ENCODE data around the gene SPDYE5. TPM values are rescaled to one million over a fixed set of nuclear protein-coding genes. Genes with fewer than 3 reads are reported as not detected.
"Not testable (repeated sequence)": the region's sequence is repeated elsewhere in the genome, so short reads cannot be mapped to it uniquely, and the experiment has no call there.

Gene SPDYE5, protein sequence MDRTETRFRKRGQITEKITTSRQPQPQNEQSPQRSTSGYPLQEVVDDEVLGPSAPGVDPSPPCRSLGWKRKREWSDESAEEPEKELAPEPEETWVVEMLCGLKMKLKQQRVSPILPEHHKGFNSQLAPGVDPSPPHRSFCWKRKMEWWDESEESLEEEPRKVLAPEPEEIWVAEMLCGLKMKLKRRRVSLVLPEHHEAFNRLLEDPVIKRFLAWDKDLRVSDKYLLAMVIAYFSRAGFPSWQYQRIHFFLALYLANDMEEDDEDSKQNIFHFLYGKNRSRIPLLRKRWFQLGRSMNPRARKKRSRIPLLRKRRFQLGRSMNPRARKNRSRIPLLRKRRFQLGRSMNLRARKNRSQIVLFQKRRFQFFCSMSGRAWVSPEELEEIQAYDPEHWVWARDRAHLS
- not detected in 2 replicates for total RNA-seq
- total RNA-seq (2013): 0.07 TPM
- polyA plus RNA-seq: 0.10 and 0.27 TPM in 2 replicates
- not detected in 2 replicates for polyA minus RNA-seq

DNA sequence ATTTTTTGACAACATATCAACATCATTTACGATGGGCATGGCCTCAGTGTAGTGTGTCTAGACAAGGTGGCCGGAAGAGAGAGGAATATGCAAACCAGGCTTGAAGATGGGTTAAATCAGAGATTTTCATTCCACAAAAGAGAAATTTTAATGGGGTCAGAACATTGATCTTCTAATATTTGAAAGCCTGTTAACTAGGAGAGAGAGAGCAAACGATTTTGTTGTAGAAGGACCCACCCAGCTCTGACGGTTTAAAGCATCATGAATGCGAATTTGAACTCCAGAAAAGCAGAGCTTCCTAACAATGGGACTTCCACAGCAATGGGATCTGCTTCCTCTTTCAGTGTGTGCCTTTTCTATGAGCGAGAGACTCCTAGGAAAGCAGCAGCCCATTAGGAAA lies at the start of gene SPDYE5:
TSS of gene SPDYE5 (plus strand) at position 301 of the 400 bp plus-strand sequence. CDS start 1,728 bp downstream, outside the sequence.
- H3K4me1 ChIP-seq (ENCODE audit: control insufficient read depth in 2 of 2, insufficient read depth in 2 of 2, low read length in 2 of 2); DNase-seq; POLR2A ChIA-PET; H4K20me1 ChIP-seq (ENCODE audit: control insufficient read depth, insufficient read depth, low read length, poor library complexity, severe bottlenecking); H3K4me1 Mint-ChIP-seq; H3K27ac Mint-ChIP-seq; H3K9ac ChIP-seq (ENCODE audit: low read length); H3K27me3 Mint-ChIP-seq; H3K79me2 ChIP-seq (ENCODE audit: control insufficient read depth, insufficient read depth, low read length); H3K9me3 Mint-ChIP-seq (ENCODE audit: insufficient read depth); ATAC-seq (ENCODE audit: low read depth); H2AFZ ChIP-seq (ENCODE audit: insufficient read depth, low read depth, low read length, poor library complexity, severe bottlenecking); H3K27me3 ChIP-seq (replicated peaks in 1 of 4; ENCODE audit: control extremely low read depth in 1 of 4, control insufficient read depth in 3 of 4, insufficient read depth in 4 of 4, low read length in 3 of 4); intact Hi-C loops (cut with micrococcal nuclease); H3K9me3 ChIP-seq (ENCODE audit: control extremely low read depth in 1 of 3, control insufficient read depth in 2 of 3, insufficient read depth in 1 of 3, low read length in 2 of 3); H3K4me2 ChIP-seq (replicated peaks; ENCODE audit: low read depth, low read length, poor library complexity, severe bottlenecking); H3K4me3 Mint-ChIP-seq; H3K27ac ChIP-seq (ENCODE audit: low read length in 2 of 2); H3K36me3 ChIP-seq (replicated peaks in 1 of 2; ENCODE audit: control extremely low read depth in 1 of 2, control insufficient read depth in 1 of 2, extremely low read depth in 1 of 2, insufficient read depth in 2 of 2, low read length in 1 of 2); H3K4me3 ChIP-seq (ENCODE audit: control extremely low read depth in 1 of 5, extremely low read depth in 1 of 5, insufficient read depth in 1 of 5, low read depth in 2 of 5, low read length in 4 of 5); CTCF ChIA-PET: not testable (repeated sequence)
- WGBS (ENCODE audit: insufficient coverage): no CpG with 5 or more reads among the region's 6 CpGs

DNA sequence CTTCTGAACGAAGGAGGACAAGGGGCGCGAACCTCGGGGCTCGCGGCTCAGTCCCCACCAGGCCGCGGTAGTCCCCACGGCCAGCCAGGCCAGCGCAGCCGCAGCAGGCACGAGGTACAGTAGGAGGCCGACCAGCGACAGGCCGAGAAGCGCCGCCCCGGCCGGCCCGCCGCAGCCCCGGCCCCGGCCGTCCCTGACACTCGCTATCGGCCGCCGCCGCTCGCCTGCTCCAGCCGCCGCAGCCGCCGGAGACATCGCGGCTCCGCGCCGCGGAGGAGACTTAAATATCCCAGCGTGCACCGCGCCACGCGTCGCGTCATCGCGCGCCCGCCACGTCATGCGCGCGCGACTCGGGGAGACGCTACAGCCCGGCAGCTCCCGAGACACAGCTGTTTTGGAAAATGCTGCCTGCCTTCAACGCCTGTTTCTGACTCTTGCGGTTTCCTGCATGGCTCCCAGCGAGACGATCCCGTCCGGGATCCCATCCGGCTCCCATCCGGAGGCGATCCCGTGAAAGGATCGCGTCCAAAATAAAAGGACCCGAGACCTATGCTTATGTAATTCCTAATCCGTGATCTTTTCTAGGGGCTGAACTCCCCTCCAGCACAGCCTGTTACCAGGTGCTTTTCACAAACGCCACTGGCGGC lies 49.5 kb upstream of the SPDYE5 start:
- H3K4me1 Mint-ChIP-seq; H3K27me3 Mint-ChIP-seq; POLR2A ChIA-PET; CTCF ChIA-PET; H3K4me1 ChIP-seq (ENCODE audit: control insufficient read depth in 2 of 2, insufficient read depth in 2 of 2, low read length in 2 of 2); H4K20me1 ChIP-seq (ENCODE audit: control insufficient read depth, insufficient read depth, low read length, poor library complexity, severe bottlenecking); intact Hi-C loops (cut with micrococcal nuclease); H3K9me3 Mint-ChIP-seq (ENCODE audit: insufficient read depth); H3K9me3 ChIP-seq (ENCODE audit: control extremely low read depth in 1 of 3, control insufficient read depth in 2 of 3, insufficient read depth in 1 of 3, low read length in 2 of 3); H3K4me2 ChIP-seq (replicated peaks; ENCODE audit: low read depth, low read length, poor library complexity, severe bottlenecking); H3K27me3 ChIP-seq (replicated peaks in 1 of 4; ENCODE audit: control extremely low read depth in 1 of 4, control insufficient read depth in 3 of 4, insufficient read depth in 4 of 4, low read length in 3 of 4): not testable (repeated sequence)
- Histone ChIP-seq H2AFZ (ENCODE audit: insufficient read depth, low read depth, low read length, poor library complexity, severe bottlenecking) (peak overlapping the region; percentile 60), H3K36me3 (replicated peaks in 1 of 2; ENCODE audit: control extremely low read depth in 1 of 2, control insufficient read depth in 1 of 2, extremely low read depth in 1 of 2, insufficient read depth in 2 of 2, low read length in 1 of 2) (peaks cover 0 to 22% of the 10 kb centered on the region in 2 experiments), H3K79me2 (ENCODE audit: control insufficient read depth, insufficient read depth, low read length) (peaks cover 29% of the 10 kb centered on the region), H3K27ac (ENCODE audit: low read length in 2 of 2) (peak overlapping the region; percentile 57 to 74), H3K4me3 (ENCODE audit: control extremely low read depth in 1 of 5, extremely low read depth in 1 of 5, insufficient read depth in 1 of 5, low read depth in 2 of 5, low read length in 4 of 5) (peak overlapping the region; percentile 21 to 64 (median 54)), H3K9ac (ENCODE audit: low read length) (peak overlapping the region; percentile 63)
- ATAC-seq (ENCODE audit: low read depth): peak; percentile 90
- WGBS (ENCODE audit: insufficient coverage): 0% methylated on average over 13 of the region's 76 CpGs
- Mint-ChIP-seq H3K27ac (peak overlapping the region; percentile 92), H3K4me3 (peak overlapping the region; percentile 94)
- peak; percentile 64 for DNase-seq

DNA sequence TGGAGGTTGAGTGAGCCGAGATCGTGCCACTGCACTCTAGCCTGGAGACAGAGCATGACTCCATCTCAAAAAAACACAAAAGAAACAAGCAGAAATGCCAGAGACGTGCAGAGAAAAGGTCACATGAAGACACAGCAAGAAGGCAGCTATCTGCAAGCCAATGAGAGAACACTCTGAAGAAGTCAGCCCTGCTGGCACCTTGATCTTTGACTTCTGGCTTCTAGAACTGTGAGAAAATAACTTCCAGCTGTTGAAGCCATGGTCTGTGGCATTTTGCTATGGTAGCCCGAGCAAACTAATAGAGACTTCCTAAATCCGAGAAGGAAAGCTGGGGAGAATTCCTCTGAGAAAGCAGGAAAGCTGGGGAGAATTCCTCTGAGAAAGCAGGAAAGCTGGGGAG lies 42.2 kb upstream of the SPDYE5 start:
- H3K9ac ChIP-seq (ENCODE audit: low read length); DNase-seq; H2AFZ ChIP-seq (ENCODE audit: insufficient read depth, low read depth, low read length, poor library complexity, severe bottlenecking); intact Hi-C loops (cut with micrococcal nuclease); H3K4me3 ChIP-seq (ENCODE audit: control extremely low read depth in 1 of 5, extremely low read depth in 1 of 5, insufficient read depth in 1 of 5, low read depth in 2 of 5, low read length in 4 of 5); H3K27me3 ChIP-seq (replicated peaks in 1 of 4; ENCODE audit: control extremely low read depth in 1 of 4, control insufficient read depth in 3 of 4, insufficient read depth in 4 of 4, low read length in 3 of 4); H3K27ac ChIP-seq (ENCODE audit: low read length in 2 of 2); H3K9me3 Mint-ChIP-seq (ENCODE audit: insufficient read depth); H3K9me3 ChIP-seq (ENCODE audit: control extremely low read depth in 1 of 3, control insufficient read depth in 2 of 3, insufficient read depth in 1 of 3, low read length in 2 of 3); H4K20me1 ChIP-seq (ENCODE audit: control insufficient read depth, insufficient read depth, low read length, poor library complexity, severe bottlenecking); H3K4me3 Mint-ChIP-seq; H3K4me1 Mint-ChIP-seq; POLR2A ChIA-PET; ATAC-seq (ENCODE audit: low read depth); H3K4me1 ChIP-seq (ENCODE audit: control insufficient read depth in 2 of 2, insufficient read depth in 2 of 2, low read length in 2 of 2); H3K27ac Mint-ChIP-seq; H3K4me2 ChIP-seq (replicated peaks; ENCODE audit: low read depth, low read length, poor library complexity, severe bottlenecking); H3K79me2 ChIP-seq (ENCODE audit: control insufficient read depth, insufficient read depth, low read length); H3K27me3 Mint-ChIP-seq; H3K36me3 ChIP-seq (replicated peaks in 1 of 2; ENCODE audit: control extremely low read depth in 1 of 2, control insufficient read depth in 1 of 2, extremely low read depth in 1 of 2, insufficient read depth in 2 of 2, low read length in 1 of 2): not testable (repeated sequence)
- CTCF ChIA-PET: interaction anchor here (1.2 kb wide), 1 partner anchor 313 kb away, joined by 3 read pairs; no protein-coding TSS in a partner anchor
- WGBS (ENCODE audit: insufficient coverage): no CpG with 5 or more reads among the region's 5 CpGs
